ENCODE measurements around the gene NCKIPSD.
A peak's percentile ranks its signal among the peaks of the same experiment; 100 is the strongest.

The NCKIPSD gene

DNA sequence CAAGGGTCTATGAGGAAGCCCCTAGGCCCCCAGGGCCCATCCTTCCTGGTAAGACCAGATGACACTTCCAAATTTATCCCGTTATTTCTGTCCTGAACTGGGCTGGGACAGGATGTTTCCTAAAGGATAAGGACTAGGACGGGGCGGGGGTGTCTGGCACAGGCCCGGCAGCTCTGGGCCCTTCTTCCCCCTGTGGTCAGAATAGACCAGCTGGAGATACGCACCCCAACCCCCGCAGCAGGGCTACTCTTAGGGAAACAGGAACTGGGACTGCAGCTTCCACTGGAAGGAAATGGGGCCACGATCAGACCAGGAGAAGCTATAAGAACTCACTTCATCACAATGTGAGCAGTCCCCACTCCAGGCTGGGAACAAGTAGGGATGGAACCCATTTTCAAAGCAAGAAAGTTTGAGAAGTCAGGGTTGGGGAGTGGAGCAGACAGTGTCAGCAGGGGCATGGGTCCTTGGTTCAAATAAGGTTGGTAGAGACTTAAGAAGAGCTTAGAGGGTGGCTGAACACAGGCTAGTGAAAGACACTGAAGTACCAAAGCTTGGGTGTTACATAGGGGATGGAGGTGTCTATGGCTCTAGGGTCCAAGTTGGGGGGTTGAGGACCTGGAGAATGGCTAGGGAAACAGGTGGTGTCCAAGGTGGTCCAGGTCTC lies 1.1 kb downstream of the NCKIPSD start:
- Histone ChIP-seq H3K4me3 (ENCODE audit: low read length) (peak overlapping the region; percentile 94), H3K9me3 (ENCODE audit: insufficient read depth, low read depth, low read length) (no peaks in the 10 kb centered on the region), H3K4me1 (ENCODE audit: insufficient read depth, low read length) (peaks cover 7% of the 10 kb centered on the region; the same call in 1 of the 2 replicates), H3K27me3 (ENCODE audit: insufficient read depth, low read length) (no peaks in the 10 kb centered on the region), H3K27ac (ENCODE audit: low read length) (no peak overlapping the region), H3K36me3 (ENCODE audit: insufficient read depth, low read depth, low read length) (peaks cover 55% of the 10 kb centered on the region), H3K9ac (ENCODE audit: low read depth, low read length) (peak overlapping the region; percentile 45; the same call in 1 of the 2 replicates)

DNA sequence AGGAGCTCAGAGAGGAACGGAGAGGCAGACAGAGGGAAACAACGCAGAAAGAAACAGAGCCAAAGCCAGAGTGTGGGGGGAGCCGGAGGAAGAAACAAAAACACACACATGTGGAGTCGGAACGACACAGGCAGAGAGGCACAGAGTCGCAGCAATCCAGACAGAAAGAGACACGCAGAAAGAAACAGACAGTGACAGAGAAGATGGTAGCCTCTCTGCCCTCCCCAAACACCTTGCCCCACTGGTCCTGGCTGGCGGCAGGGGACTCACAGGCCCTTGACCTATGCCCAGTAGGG lies 1.7 kb downstream of the NCKIPSD start:
- H3K27me3 ChIP-seq (ENCODE audit: insufficient read depth, low read length) = no peaks in the 10 kb centered on the region
- no peaks in the 10 kb centered on the region for H3K9me3 ChIP-seq (ENCODE audit: insufficient read depth, low read depth, low read length)
- no peak overlapping the region for H3K27ac ChIP-seq (ENCODE audit: low read length)
- peaks cover 55% of the 10 kb centered on the region for H3K36me3 ChIP-seq (ENCODE audit: insufficient read depth, low read depth, low read length)
- peak overlapping the region; percentile 94; the same call in 1 of the 2 replicates for H3K4me3 ChIP-seq (ENCODE audit: low read length)
- peak overlapping the region; percentile 32 for H3K9ac ChIP-seq (ENCODE audit: low read depth, low read length)
- peaks cover 7% of the 10 kb centered on the region; the same call in 1 of the 2 replicates for H3K4me1 ChIP-seq (ENCODE audit: insufficient read depth, low read length)

DNA sequence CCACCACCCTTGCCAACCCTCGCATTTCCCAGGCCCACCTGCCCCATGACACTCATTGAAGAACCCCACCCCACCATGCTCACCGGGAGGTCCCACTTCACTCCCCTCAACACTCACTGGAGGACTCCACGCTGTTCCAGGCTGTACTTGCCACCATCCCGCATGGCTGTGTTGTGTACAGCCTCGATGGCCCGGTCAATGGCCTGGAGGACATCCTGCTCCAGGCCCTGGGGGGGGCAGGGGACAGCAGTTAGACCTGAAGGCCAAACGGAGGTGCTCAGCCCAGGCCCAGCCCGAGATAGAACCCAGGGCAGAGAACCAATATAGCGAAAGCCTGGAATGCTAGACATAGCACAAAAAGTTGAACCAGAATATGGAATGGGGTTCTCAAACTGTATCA lies 2.9 kb downstream of the NCKIPSD start:
- Histone ChIP-seq H3K4me3 (ENCODE audit: low read length) (no peak overlapping the region), H3K9ac (ENCODE audit: low read depth, low read length) (no peak overlapping the region), H3K36me3 (ENCODE audit: insufficient read depth, low read depth, low read length) (peaks cover 55% of the 10 kb centered on the region), H3K27me3 (ENCODE audit: insufficient read depth, low read length) (no peaks in the 10 kb centered on the region), H3K4me1 (ENCODE audit: insufficient read depth, low read length) (peaks cover 7% of the 10 kb centered on the region; the same call in 1 of the 2 replicates), H3K27ac (ENCODE audit: low read length) (no peak overlapping the region), H3K9me3 (ENCODE audit: insufficient read depth, low read depth, low read length) (no peaks in the 10 kb centered on the region)

DNA sequence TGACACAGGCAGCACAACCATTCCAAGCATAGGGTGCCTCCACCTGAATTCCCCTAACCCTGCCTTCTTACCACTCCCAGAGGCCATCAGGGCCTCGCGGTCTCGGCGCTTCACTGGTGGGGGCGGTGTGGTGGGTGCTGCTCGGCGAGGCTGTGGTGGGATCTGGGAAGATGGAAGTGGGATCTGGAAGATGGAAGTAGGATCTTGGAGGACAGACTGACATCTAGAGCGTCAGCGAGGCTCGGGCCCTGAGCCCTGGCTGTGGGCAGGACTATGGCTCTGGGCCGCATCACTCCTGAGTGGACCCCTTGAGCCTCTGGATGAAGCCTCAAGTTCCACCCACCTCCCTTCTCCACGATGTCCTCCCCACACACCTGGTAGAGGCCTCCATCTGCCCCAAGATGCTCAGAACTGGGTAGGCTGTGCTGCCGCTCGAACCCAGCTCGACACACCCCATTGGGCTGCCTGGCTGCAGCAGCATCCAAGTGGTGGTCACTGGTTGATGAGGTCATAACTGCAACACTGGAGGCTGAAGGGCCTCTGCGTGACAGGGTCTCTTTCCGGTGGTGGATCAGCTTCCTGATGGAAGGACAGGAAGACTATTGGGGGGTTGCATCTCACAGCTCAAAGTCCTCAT lies 3.6 kb downstream of the NCKIPSD start:
- Histone ChIP-seq H3K36me3 (ENCODE audit: insufficient read depth, low read depth, low read length) (peaks cover 54% of the 10 kb centered on the region), H3K9ac (ENCODE audit: low read depth, low read length) (no peak overlapping the region), H3K4me1 (ENCODE audit: insufficient read depth, low read length) (peaks cover 7% of the 10 kb centered on the region; the same call in 1 of the 2 replicates), H3K27me3 (ENCODE audit: insufficient read depth, low read length) (no peaks in the 10 kb centered on the region), H3K27ac (ENCODE audit: low read length) (no peak overlapping the region), H3K9me3 (ENCODE audit: insufficient read depth, low read depth, low read length) (no peaks in the 10 kb centered on the region), H3K4me3 (ENCODE audit: low read length) (no peak overlapping the region)

DNA sequence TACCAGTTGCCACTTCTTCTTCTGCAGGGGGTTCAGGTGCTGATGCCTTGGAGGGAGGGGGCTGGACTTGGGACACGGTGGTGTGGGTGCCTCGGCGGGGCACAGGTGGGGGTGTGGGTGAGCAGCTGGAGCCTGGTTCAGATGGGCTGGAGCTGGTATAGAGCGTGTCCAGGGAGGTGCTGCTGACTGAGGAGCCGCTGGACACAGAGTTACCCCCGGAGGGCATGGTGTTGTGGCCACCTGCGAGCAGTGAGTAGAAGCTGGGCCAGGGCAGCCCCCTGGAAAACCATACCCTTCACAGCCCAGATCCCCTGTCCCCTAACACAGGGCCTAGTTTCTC lies 4.2 kb downstream of the NCKIPSD start:
- no peak overlapping the region for H3K9ac ChIP-seq (ENCODE audit: low read depth, low read length)
- H3K4me3 ChIP-seq (ENCODE audit: low read length) = no peak overlapping the region
- H3K9me3 ChIP-seq (ENCODE audit: insufficient read depth, low read depth, low read length) = no peaks in the 10 kb centered on the region
- peaks cover 54% of the 10 kb centered on the region for H3K36me3 ChIP-seq (ENCODE audit: insufficient read depth, low read depth, low read length)
- no peaks in the 10 kb centered on the region for H3K27me3 ChIP-seq (ENCODE audit: insufficient read depth, low read length)
- peaks cover 7% of the 10 kb centered on the region; the same call in 1 of the 2 replicates for H3K4me1 ChIP-seq (ENCODE audit: insufficient read depth, low read length)
- H3K27ac ChIP-seq (ENCODE audit: low read length) = no peak overlapping the region

DNA sequence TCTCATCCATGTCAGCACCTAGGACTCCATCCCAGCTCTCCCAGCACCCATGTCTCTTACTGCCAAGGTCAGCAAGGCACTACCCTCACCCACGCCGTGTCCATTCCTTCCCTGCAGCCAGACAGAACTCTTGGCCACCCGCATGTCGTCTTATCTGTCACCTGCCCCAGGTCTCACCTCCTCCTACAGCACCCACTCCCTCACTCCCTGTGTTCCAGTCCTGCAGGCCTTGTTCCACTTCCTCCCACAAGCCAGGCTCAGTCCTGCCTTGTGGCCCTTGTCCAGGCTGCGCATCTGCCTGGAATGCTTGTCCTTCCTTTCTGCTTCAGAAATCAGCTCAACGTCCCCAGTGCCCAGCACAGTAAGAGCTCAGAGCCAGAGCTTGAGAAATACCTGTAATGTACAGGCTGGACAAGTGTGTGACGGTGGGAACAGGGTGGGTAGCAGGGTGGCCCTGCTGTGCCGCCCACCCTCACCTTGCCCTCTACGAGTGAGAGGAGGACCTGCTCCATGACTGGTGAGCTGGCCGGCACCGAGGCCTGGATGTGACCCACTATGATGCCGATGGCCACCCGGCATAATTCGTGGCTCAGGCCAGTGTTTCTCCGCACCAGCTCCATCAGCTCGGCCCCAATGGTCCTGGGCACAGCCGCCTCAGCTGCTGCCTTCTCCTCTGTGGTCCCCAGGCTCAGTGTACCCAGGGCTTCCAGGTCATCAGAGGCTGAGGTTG lies 4.7 kb downstream of the NCKIPSD start:
- Histone ChIP-seq H3K27me3 (ENCODE audit: insufficient read depth, low read length) (no peaks in the 10 kb centered on the region), H3K4me1 (ENCODE audit: insufficient read depth, low read length) (peaks cover 7% of the 10 kb centered on the region; the same call in 1 of the 2 replicates), H3K9ac (ENCODE audit: low read depth, low read length) (no peak overlapping the region; the same call in 1 of the 2 replicates), H3K36me3 (ENCODE audit: insufficient read depth, low read depth, low read length) (peaks cover 60% of the 10 kb centered on the region), H3K4me3 (ENCODE audit: low read length) (no peak overlapping the region), H3K9me3 (ENCODE audit: insufficient read depth, low read depth, low read length) (no peaks in the 10 kb centered on the region), H3K27ac (ENCODE audit: low read length) (no peak overlapping the region)

GRCh38 chr3:48679411-48680391 lies 6.0 kb downstream of the NCKIPSD start:
- no peak overlapping the region for H3K4me3 ChIP-seq (ENCODE audit: low read length)
- H3K4me1 ChIP-seq (ENCODE audit: insufficient read depth, low read length) = peaks cover 5% of the 10 kb centered on the region; the same call in 1 of the 2 replicates
- H3K9me3 ChIP-seq (ENCODE audit: insufficient read depth, low read depth, low read length) = no peaks in the 10 kb centered on the region
- H3K27ac ChIP-seq (ENCODE audit: low read length) = no peak overlapping the region
- H3K27me3 ChIP-seq (ENCODE audit: insufficient read depth, low read length) = no peaks in the 10 kb centered on the region
- H3K9ac ChIP-seq (ENCODE audit: low read depth, low read length) = no peak overlapping the region
- peaks cover 68% of the 10 kb centered on the region for H3K36me3 ChIP-seq (ENCODE audit: insufficient read depth, low read depth, low read length)

GRCh38 chr3:48678566-48679380 lies 6.9 kb downstream of the NCKIPSD start:
- H3K9me3 ChIP-seq (ENCODE audit: insufficient read depth, low read depth, low read length) = no peaks in the 10 kb centered on the region
- no peak overlapping the region for H3K27ac ChIP-seq (ENCODE audit: low read length)
- H3K4me3 ChIP-seq (ENCODE audit: low read length) = no peak overlapping the region
- H3K9ac ChIP-seq (ENCODE audit: low read depth, low read length) = no peak overlapping the region
- H3K27me3 ChIP-seq (ENCODE audit: insufficient read depth, low read length) = no peaks in the 10 kb centered on the region
- peaks cover 77% of the 10 kb centered on the region for H3K36me3 ChIP-seq (ENCODE audit: insufficient read depth, low read depth, low read length)
- no peaks in the 10 kb centered on the region for H3K4me1 ChIP-seq (ENCODE audit: insufficient read depth, low read length)

DNA sequence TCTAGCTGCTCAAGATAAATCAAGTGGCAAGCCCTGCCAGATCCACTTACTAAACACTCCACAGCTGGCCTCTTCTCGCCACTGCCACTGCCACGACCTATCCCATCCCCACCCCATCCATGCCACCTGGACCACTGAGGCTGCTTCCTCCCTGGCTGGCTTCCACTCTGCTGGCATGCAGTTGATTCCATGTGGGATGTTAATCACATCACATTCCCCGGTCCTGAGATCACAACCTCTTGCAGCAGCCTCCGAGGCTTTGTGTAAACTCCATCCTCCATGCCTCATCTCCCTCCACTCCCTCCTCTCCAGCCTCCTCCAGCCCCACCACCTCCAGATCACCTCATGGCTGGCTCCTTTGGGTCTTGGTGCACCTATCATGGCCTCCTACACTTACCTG lies 7.7 kb downstream of the NCKIPSD start:
- Histone ChIP-seq H3K4me3 (ENCODE audit: low read length) (no peak overlapping the region), H3K36me3 (ENCODE audit: insufficient read depth, low read depth, low read length) (peaks cover 80% of the 10 kb centered on the region), H3K4me1 (ENCODE audit: insufficient read depth, low read length) (no peaks in the 10 kb centered on the region), H3K27ac (ENCODE audit: low read length) (no peak overlapping the region), H3K9ac (ENCODE audit: low read depth, low read length) (no peak overlapping the region), H3K9me3 (ENCODE audit: insufficient read depth, low read depth, low read length) (no peaks in the 10 kb centered on the region), H3K27me3 (ENCODE audit: insufficient read depth, low read length) (no peaks in the 10 kb centered on the region)

GRCh38 chr3:48674505-48674904 lies 11.2 kb downstream of the NCKIPSD start:
- Histone ChIP-seq H3K27me3 (ENCODE audit: insufficient read depth, low read length) (no peaks in the 10 kb centered on the region), H3K9me3 (ENCODE audit: insufficient read depth, low read depth, low read length) (no peaks in the 10 kb centered on the region), H3K9ac (ENCODE audit: low read depth, low read length) (no peak overlapping the region), H3K36me3 (ENCODE audit: insufficient read depth, low read depth, low read length) (peaks cover 68% of the 10 kb centered on the region), H3K4me1 (ENCODE audit: insufficient read depth, low read length) (no peaks in the 10 kb centered on the region), H3K4me3 (ENCODE audit: low read length) (no peak overlapping the region), H3K27ac (ENCODE audit: low read length) (no peak overlapping the region)
